WTC11 (cell line): ENCODE data around the gene TREX2. TPM values are rescaled to one million over a fixed set of nuclear protein-coding genes. Genes with fewer than 3 reads are reported as not detected.

Experiments
- ATAC-seq: fragments of 200-7000 bp; cut with Tn5 transposase; 2 replicates; pipeline ENCODE4 v1.10.0; 2021; ENCODE audit warnings: mild to moderate bottlenecking, moderate library complexity
- CTCF ChIA-PET: fragments of 300-600 bp; sonication (Branson Sonifier 250); formaldehyde crosslinking; loops from one replicate; lab custom pipeline; 2021; ENCODE audit warnings: antibody characterized with exemption; lab: Charles Lee
- POLR2A ChIA-PET: fragments of 350-600 bp; sonication (Branson Sonifier 250); formaldehyde crosslinking; loops from one replicate; lab custom pipeline; 2021; ENCODE audit warnings: antibody characterized with exemption; lab: Charles Lee
- DNase-seq: peaks from one replicate; pipeline ENCODE4 v3.0.0; 2021; ENCODE audit warnings: low spot score
- H3K27ac Mint-ChIP-seq: 2 replicates; pipeline ENCODE4 v1.8.0; 2021; ENCODE audit warnings: mixed read lengths
- H3K27me3 Mint-ChIP-seq: 2 replicates; pipeline ENCODE4 v1.8.0; 2021; ENCODE audit warnings: low read depth, mild to moderate bottlenecking, moderate library complexity, mixed read lengths
- H3K36me3 Mint-ChIP-seq: 2 replicates; pipeline ENCODE4 v1.8.0; 2021; ENCODE audit warnings: mixed read lengths
- H3K4me1 Mint-ChIP-seq: 2 replicates; pipeline ENCODE4 v1.8.0; 2022; ENCODE audit warnings: mixed read lengths
- H3K4me3 Mint-ChIP-seq: 2 replicates; pipeline ENCODE4 v1.8.0; 2021; ENCODE audit warnings: mild to moderate bottlenecking, moderate library complexity, mixed read lengths
- H3K9me3 Mint-ChIP-seq: 2 replicates; pipeline ENCODE4 v1.8.0; 2021; ENCODE audit warnings: mixed read lengths
- GABPB1 ChIP-seq: sonication (generic); formaldehyde crosslinking; IDR thresholded peaks from 2 replicates; pipeline ENCODE4 v1.8.1; 2023; ENCODE audit warnings: mild to moderate bottlenecking, missing genetic modification reagents
- GTF2I ChIP-seq: fragments of 250-450 bp; sonication (Bioruptor Pico); conservative IDR thresholded peaks from 2 replicates; pipeline ENCODE4 v1.4.0; 2021; ENCODE audit warnings: mild to moderate bottlenecking
- KAT7 ChIP-seq: sonication (generic); formaldehyde crosslinking; IDR thresholded peaks from 2 replicates; pipeline ENCODE4 v1.8.1; 2023; ENCODE audit warnings: missing genetic modification reagents, mild to moderate bottlenecking, borderline replicate concordance
- MXD4 ChIP-seq: fragments of 250-450 bp; sonication (Bioruptor Pico); IDR thresholded peaks from 2 replicates; pipeline ENCODE4 v1.8.0; 2021; ENCODE audit warnings: mild to moderate bottlenecking, moderate library complexity, borderline replicate concordance
- NR1H2 ChIP-seq: sonication (generic); formaldehyde crosslinking; IDR thresholded peaks from 2 replicates; pipeline ENCODE4 v1.9.0; 2021; ENCODE audit warnings: mild to moderate bottlenecking, moderate library complexity, missing genetic modification reagents
- NR2C2 ChIP-seq: sonication (generic); formaldehyde crosslinking; IDR thresholded peaks from 2 replicates; pipeline ENCODE4 v1.8.0; 2022; ENCODE audit warnings: mild to moderate bottlenecking, missing genetic modification reagents
- NR3C1 ChIP-seq: sonication (generic); formaldehyde crosslinking; conservative IDR thresholded peaks from 2 replicates; pipeline ENCODE4 v1.8.1; 2023; ENCODE audit warnings: low read depth, mild to moderate bottlenecking, missing genetic modification reagents
- OVOL2 ChIP-seq: fragments of 250-450 bp; sonication (Bioruptor Pico); IDR thresholded peaks from 2 replicates; pipeline ENCODE4 v1.9.0; 2021; ENCODE audit warnings: mild to moderate bottlenecking, borderline replicate concordance
- RORB ChIP-seq: fragments of 250-450 bp; sonication (Bioruptor Pico); IDR thresholded peaks from 2 replicates; pipeline ENCODE4 v1.9.0; 2021; ENCODE audit warnings: mild to moderate bottlenecking
- TCF7 ChIP-seq: sonication (generic); formaldehyde crosslinking; IDR thresholded peaks from 2 replicates; pipeline ENCODE4 v1.8.0; 2022; ENCODE audit warnings: mild to moderate bottlenecking, low read depth, missing genetic modification reagents, moderate library complexity
- TEAD4 ChIP-seq: sonication (generic); formaldehyde crosslinking; IDR thresholded peaks from 2 replicates; pipeline ENCODE4 v1.8.0; 2022; ENCODE audit warnings: mild to moderate bottlenecking, missing genetic modification reagents
- ZNF121 ChIP-seq: sonication (generic); formaldehyde crosslinking; IDR thresholded peaks from 2 replicates; pipeline ENCODE4 v1.8.0; 2023; ENCODE audit warnings: missing genetic modification reagents
- ZNF219 ChIP-seq: sonication (generic); formaldehyde crosslinking; IDR thresholded peaks from 2 replicates; pipeline ENCODE4 v1.8.0; 2023; ENCODE audit warnings: missing genetic modification reagents, mild to moderate bottlenecking, borderline replicate concordance
- ZNF232 ChIP-seq: sonication (generic); formaldehyde crosslinking; IDR thresholded peaks from 2 replicates; pipeline ENCODE4 v1.8.0; 2022; ENCODE audit warnings: mild to moderate bottlenecking, missing genetic modification reagents
- ZNF317 ChIP-seq: sonication (generic); formaldehyde crosslinking; IDR thresholded peaks from 2 replicates; pipeline ENCODE4 v1.8.1; 2023; ENCODE audit warnings: low read depth, mild to moderate bottlenecking, moderate library complexity, missing genetic modification reagents, borderline replicate concordance
- ZNF671 ChIP-seq: fragments of 250-450 bp; sonication (Bioruptor Pico); IDR thresholded peaks from 2 replicates; pipeline ENCODE4 v1.8.0; 2021; ENCODE audit warnings: mild to moderate bottlenecking
- ZSCAN18 ChIP-seq: fragments of 250-450 bp; sonication (Bioruptor Pico); IDR thresholded peaks from 2 replicates; pipeline ENCODE4 v2.1.2; 2022; ENCODE audit warnings: mild to moderate bottlenecking, moderate library complexity
- total RNA-seq: library from RNA; stranded (reverse); gene quantifications from 3 replicates; pipeline ENCODE4 v1.2.3, GENCODE V29; 2021
- TF ChIP-seq, protein P1 (sequence below): sonication (generic); formaldehyde crosslinking; IDR thresholded peaks from 2 replicates; pipeline ENCODE4 v1.8.1; 2023; ENCODE audit warnings: mild to moderate bottlenecking, moderate library complexity, missing genetic modification reagents
- TF ChIP-seq, protein P2 (sequence below): fragments of 250-450 bp; sonication (Bioruptor Pico); IDR thresholded peaks from 2 replicates; pipeline ENCODE4 v1.9.0; 2021; ENCODE audit warnings: mild to moderate bottlenecking, borderline replicate concordance
- TF ChIP-seq, protein P3 (sequence below): fragments of 250-450 bp; sonication (Bioruptor Pico); IDR thresholded peaks from 2 replicates; pipeline ENCODE4 v1.8.0; 2021; ENCODE audit warnings: mild to moderate bottlenecking
- TF ChIP-seq, protein P4 (sequence below): fragments of 250-450 bp; sonication (Bioruptor Pico); IDR thresholded peaks from 2 replicates; pipeline ENCODE4 v1.9.0; 2021; ENCODE audit warnings: moderate library complexity, mild to moderate bottlenecking, inconsistent platforms, borderline replicate concordance
- TF ChIP-seq, protein P5 (sequence below): sonication (generic); formaldehyde crosslinking; IDR thresholded peaks from 2 replicates; pipeline ENCODE4 v1.8.1; 2022; ENCODE audit warnings: mild to moderate bottlenecking, missing genetic modification reagents, moderate library complexity, borderline replicate concordance

Gene TREX2
- total RNA-seq, 1 experiment from 2014 or later: 1.5 TPM

GRCh38 chrX:153407736-153408135 lies 38.1 kb downstream of the TREX2 start (continued):
- TF ChIP-seq TEAD4 (CRISPR knock-in tag) (no peak), MXD4 (no peak), GTF2I (CRISPR knock-in tag) (no peak), RORB (CRISPR knock-in tag) (no peak), NR3C1 (CRISPR knock-in tag) (no peak), ZSCAN18 (CRISPR knock-in tag) (no peak), OVOL2 (CRISPR knock-in tag) (no peak), ZNF219 (no peak), ZNF671 (CRISPR knock-in tag) (no peak), ZNF317 (CRISPR knock-in tag) (no peak)
- TF ChIP-seq, protein P1, sequence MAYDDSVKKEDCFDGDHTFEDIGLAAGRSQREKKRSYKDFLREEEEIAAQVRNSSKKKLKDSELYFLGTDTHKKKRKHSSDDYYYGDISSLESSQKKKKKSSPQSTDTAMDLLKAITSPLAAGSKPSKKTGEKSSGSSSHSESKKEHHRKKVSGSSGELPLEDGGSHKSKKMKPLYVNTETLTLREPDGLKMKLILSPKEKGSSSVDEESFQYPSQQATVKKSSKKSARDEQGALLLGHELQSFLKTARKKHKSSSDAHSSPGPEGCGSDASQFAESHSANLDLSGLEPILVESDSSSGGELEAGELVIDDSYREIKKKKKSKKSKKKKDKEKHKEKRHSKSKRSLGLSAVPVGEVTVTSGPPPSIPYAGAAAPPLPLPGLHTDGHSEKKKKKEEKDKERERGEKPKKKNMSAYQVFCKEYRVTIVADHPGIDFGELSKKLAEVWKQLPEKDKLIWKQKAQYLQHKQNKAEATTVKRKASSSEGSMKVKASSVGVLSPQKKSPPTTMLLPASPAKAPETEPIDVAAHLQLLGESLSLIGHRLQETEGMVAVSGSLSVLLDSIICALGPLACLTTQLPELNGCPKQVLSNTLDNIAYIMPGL (CRISPR knock-in tag): no peak
- TF ChIP-seq, all 79 proteins: peak for 0

- H3K9me3 Mint-ChIP-seq: no peaks in the 10 kb centered on the region
- TF ChIP-seq ZNF232 (CRISPR knock-in tag): no peak
- no peak for TF ChIP-seq MXD4
- no peak for TF ChIP-seq ZNF121
- TF ChIP-seq OVOL2 (CRISPR knock-in tag): no peak
- no peak for TF ChIP-seq NR2C2 (CRISPR knock-in tag)
- TF ChIP-seq, protein P2, sequence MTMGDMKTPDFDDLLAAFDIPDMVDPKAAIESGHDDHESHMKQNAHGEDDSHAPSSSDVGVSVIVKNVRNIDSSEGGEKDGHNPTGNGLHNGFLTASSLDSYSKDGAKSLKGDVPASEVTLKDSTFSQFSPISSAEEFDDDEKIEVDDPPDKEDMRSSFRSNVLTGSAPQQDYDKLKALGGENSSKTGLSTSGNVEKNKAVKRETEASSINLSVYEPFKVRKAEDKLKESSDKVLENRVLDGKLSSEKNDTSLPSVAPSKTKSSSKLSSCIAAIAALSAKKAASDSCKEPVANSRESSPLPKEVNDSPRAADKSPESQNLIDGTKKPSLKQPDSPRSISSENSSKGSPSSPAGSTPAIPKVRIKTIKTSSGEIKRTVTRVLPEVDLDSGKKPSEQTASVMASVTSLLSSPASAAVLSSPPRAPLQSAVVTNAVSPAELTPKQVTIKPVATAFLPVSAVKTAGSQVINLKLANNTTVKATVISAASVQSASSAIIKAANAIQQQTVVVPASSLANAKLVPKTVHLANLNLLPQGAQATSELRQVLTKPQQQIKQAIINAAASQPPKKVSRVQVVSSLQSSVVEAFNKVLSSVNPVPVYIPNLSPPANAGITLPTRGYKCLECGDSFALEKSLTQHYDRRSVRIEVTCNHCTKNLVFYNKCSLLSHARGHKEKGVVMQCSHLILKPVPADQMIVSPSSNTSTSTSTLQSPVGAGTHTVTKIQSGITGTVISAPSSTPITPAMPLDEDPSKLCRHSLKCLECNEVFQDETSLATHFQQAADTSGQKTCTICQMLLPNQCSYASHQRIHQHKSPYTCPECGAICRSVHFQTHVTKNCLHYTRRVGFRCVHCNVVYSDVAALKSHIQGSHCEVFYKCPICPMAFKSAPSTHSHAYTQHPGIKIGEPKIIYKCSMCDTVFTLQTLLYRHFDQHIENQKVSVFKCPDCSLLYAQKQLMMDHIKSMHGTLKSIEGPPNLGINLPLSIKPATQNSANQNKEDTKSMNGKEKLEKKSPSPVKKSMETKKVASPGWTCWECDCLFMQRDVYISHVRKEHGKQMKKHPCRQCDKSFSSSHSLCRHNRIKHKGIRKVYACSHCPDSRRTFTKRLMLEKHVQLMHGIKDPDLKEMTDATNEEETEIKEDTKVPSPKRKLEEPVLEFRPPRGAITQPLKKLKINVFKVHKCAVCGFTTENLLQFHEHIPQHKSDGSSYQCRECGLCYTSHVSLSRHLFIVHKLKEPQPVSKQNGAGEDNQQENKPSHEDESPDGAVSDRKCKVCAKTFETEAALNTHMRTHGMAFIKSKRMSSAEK (CRISPR knock-in tag): no peak
- no peak for TF ChIP-seq ZNF219
- TF ChIP-seq ZNF671 (CRISPR knock-in tag): no peak
- TF ChIP-seq, protein P3, sequence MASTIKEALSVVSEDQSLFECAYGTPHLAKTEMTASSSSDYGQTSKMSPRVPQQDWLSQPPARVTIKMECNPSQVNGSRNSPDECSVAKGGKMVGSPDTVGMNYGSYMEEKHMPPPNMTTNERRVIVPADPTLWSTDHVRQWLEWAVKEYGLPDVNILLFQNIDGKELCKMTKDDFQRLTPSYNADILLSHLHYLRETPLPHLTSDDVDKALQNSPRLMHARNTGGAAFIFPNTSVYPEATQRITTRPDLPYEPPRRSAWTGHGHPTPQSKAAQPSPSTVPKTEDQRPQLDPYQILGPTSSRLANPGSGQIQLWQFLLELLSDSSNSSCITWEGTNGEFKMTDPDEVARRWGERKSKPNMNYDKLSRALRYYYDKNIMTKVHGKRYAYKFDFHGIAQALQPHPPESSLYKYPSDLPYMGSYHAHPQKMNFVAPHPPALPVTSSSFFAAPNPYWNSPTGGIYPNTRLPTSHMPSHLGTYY (CRISPR knock-in tag): no peak
- TF ChIP-seq KAT7 (CRISPR knock-in tag): no peak
- no peak for TF ChIP-seq NR1H2 (CRISPR knock-in tag)
- TF ChIP-seq, protein P4, sequence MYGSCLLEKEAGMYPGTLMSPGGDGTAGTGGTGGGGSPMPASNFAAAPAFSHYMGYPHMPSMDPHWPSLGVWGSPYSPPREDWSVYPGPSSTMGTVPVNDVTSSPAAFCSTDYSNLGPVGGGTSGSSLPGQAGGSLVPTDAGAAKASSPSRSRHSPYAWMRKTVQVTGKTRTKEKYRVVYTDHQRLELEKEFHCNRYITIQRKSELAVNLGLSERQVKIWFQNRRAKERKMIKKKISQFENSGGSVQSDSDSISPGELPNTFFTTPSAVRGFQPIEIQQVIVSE (CRISPR knock-in tag): no peak
- no peak for TF ChIP-seq NR3C1 (CRISPR knock-in tag)
- no peak for TF ChIP-seq GABPB1 (CRISPR knock-in tag)
- TF ChIP-seq TCF7: no peak
- TF ChIP-seq, protein P5, sequence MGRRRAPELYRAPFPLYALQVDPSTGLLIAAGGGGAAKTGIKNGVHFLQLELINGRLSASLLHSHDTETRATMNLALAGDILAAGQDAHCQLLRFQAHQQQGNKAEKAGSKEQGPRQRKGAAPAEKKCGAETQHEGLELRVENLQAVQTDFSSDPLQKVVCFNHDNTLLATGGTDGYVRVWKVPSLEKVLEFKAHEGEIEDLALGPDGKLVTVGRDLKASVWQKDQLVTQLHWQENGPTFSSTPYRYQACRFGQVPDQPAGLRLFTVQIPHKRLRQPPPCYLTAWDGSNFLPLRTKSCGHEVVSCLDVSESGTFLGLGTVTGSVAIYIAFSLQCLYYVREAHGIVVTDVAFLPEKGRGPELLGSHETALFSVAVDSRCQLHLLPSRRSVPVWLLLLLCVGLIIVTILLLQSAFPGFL: no peak
- TF ChIP-seq, all 79 proteins: peak for 0
- no peak overlapping the region for H3K27ac Mint-ChIP-seq
- no peak for ATAC-seq
- H3K4me1 Mint-ChIP-seq: peaks cover 6% of the 10 kb centered on the region
- peaks cover 11% of the 10 kb centered on the region for H3K27me3 Mint-ChIP-seq
- ChIA-PET POLR2A (no interaction called here), CTCF (interaction anchor here (1.9 kb wide), 1 partner anchor 132 kb away, joined by 5 read pairs; no protein-coding TSS in a partner anchor)
- no peak overlapping the region for H3K4me3 Mint-ChIP-seq
- H3K36me3 Mint-ChIP-seq: no peaks in the 10 kb centered on the region
- DNase-seq: no peak
These were observed 39.0 kb downstream of the TREX2 start for GRCh38 chrX:153406903-153407302.
